ENCODE data around the gene PEBP1.
"Not testable (repeated sequence)": the region's sequence is repeated elsewhere in the genome, so short reads cannot be mapped to it uniquely, and the experiment has no call there.

PEBP1 gene

GRCh38 chr12:118135788-118136558 is at the start of gene PEBP1:
Gene PEBP1, plus strand, starts transcription at chr12:118136124. Its CDS starts 86 bp downstream, at chr12:118136210.
- DNase-seq (ENCODE audit: low read depth in 2 of 2): peak; percentile 73 to 75

DNA sequence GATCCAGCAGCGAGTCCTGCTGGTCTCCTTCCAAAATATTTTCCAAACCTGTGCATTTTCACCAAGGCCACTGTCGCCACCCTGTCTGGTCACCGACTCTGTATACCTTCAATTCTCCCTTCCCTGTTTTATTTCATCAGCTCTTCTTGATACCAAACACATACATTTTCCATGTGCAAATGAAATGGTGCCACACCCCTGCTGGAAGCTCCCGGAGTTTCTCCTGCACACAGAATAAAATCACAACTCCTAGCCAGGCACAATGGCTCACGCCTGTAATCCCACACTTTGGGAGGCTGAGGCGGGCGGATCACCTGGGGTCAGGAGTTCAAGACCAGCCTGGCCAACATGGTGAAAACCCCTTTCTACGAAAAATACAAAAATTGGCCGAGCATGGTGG is 46.1 kb upstream of the PEBP1 start:
- no peak for DNase-seq (ENCODE audit: low read depth in 2 of 2)

- no peak for DNase-seq (ENCODE audit: low read depth in 2 of 2)
These were observed 41.9 kb upstream of the PEBP1 start for GRCh38 chr12:118094039-118094438.

GRCh38 chr12:118098401-118098800 is 37.5 kb upstream of the PEBP1 start:
- no peak for DNase-seq (ENCODE audit: low read depth in 2 of 2)

GRCh38 chr12:118098911-118099671 is 36.8 kb upstream of the PEBP1 start:
- DNase-seq (ENCODE audit: low read depth in 2 of 2): no peak

DNA sequence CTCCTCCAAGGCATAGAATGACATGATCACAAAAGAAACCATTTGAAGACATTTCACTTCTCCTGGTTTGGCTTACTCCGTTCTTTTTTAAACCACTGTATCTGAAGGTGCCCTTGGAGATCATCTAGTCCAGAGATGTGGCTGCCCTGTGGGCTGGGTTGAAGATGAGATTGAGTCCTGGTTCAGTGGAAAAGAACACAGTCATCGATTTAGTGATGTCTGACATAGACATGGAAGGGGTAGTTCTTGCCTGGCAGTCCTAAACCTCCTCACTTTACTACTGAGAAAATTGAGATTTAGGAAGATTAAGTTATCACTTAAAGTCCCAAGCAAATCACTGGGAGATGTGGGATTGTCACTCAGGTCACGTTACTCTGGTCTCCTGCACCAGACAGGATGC is 34.9 kb upstream of the PEBP1 start:
- DNase-seq (ENCODE audit: low read depth in 2 of 2): no peak

GRCh38 chr12:118102070-118102469 is 33.9 kb upstream of the PEBP1 start:
- no peak for DNase-seq (ENCODE audit: low read depth in 2 of 2)

DNA sequence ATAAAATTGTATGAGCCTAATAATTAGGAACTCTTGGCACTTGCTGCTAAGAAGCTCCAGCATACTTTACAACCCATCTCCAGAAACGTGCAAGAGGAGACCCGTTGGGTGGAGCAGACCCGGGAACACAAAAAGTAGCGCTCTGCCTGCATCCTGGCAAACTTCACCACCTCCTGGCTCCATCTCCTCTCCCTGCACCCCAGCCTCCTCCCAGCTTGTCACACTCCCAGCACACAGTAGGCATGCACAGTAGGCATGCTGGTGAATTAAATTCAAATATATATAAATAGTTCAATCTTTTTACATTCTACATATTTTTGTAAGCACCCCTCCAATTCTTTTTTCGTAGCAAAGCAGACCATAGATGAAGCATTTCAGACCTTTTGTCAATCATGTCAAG is 33.3 kb upstream of the PEBP1 start:
- DNase-seq (ENCODE audit: low read depth in 2 of 2): no peak

DNA sequence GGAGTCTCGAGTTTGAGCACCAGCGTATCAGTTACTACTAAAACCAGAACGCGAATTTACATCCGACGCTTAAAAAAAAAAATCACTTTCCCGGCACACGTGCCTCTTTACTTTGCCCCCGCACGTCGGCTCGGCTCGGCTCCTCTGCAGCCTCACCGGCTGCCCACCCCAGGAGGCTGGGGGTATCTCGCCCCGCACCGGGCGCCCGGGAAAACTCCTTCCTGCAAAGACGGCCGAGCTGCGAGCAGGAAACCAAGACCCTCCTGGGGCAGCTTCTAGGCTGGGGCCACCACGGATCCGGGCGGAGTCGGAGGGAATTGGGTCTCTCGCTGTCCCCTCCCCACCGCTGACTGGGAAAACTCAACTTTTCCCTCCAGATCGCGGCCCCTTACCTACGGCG is 32.7 kb upstream of the PEBP1 start:
- no peak for DNase-seq (ENCODE audit: low read depth in 2 of 2)

DNA sequence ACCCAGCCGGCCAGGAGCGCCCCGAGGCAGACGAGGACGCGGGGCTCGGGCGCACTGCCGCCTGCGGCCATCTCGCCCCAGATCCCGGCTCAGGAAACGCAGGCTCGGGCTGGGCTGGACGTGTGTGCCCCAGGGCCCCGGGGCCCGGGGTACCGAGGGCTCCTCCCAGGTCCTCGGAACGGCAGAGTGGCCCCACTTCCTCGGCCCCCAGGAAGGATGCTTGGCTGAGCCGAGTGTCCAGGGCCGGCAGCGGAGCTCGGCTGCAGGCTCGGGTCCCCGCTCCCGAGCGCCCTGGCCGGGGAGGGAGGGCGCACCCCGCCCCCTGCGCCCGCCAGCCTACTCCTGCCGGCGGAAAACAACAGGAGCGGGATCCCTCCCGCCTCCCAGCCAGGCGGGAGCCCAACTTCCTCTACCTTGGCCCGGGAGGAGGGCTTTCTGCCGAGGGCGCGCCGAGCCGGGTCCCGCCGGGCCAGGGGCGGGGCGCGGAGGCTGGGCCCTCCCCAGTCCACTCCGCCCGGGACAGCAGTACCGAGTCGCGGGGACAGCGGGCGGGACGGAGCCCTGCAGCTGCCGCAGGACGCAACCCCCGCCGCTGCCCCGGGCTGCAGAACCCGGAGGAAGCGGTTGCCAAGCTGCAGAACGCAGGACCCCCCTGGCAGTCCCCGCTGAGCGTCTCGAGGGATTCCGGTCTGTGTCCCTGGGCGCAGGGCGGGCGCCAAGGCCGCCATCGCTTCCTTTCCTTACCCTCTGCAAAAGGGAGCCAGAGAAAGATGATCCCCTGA is 32.1 kb upstream of the PEBP1 start, which contains the start of gene VSIG10:
Gene VSIG10 (minus strand): TSS at position 411 of the 782 bp plus-strand sequence. CDS start 340 bp downstream, at position 71.
- DNase-seq (ENCODE audit: low read depth in 2 of 2): peak in 1 of 2 experiments; percentile 24

DNA sequence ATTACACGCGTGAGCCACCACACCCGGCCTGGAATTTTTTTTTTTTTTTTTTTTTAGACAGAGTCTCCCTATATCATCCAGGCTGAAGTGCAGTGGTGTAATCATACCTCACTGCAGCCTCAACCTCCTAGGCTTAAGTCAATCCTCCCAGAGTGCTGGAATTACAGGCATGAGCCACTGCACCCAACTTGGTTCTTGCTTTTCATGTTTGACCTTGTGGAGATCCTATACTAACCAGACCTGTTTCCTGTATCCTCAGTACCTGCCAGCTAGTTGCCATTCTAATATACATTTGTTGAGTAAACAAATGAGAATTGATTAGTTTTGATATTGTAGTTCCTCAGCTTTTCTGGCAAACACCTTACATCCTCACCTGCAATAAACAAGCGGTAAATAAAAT is 28.9 kb upstream of the PEBP1 start:
- DNase-seq (ENCODE audit: low read depth in 2 of 2): no peak

GRCh38 chr12:118107694-118108093 is 28.2 kb upstream of the PEBP1 start:
- DNase-seq (ENCODE audit: low read depth in 2 of 2): no peak

- no peak for DNase-seq (ENCODE audit: low read depth in 2 of 2)
These were observed 26.8 kb upstream of the PEBP1 start for GRCh38 chr12:118109088-118109487.

DNA sequence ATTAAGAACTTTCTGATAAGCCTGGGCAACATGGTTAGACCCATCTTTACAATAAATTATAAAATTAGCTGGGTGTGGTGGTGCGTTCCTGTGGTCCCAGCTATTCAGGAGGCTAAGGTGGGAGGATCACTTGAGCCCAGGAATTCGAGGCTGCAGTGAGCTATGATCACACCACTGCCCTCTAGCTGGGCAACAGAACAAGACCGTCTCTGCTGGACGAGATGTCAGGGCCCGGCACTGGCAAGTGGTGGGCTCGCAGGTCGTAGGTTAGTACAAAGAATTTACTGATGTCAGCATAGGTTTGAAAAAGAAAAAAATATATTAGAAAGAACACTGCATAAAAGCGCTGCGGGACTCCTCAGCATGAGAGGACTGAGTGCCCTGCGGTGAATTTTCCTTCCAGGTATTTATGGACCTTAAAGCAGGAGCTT is 16.5 kb upstream of the PEBP1 start:
- DNase-seq (ENCODE audit: low read depth in 2 of 2): no peak

- peak in 1 of 2 experiments; percentile 23 for DNase-seq (ENCODE audit: low read depth in 2 of 2)
These were observed 15.2 kb upstream of the PEBP1 start for GRCh38 chr12:118120579-118121363.

- no peak for DNase-seq (ENCODE audit: low read depth in 2 of 2)
These were observed 13.7 kb upstream of the PEBP1 start for GRCh38 chr12:118122264-118122663.

GRCh38 chr12:118124333-118124874 is 11.5 kb upstream of the PEBP1 start:
- no peak for DNase-seq (ENCODE audit: low read depth in 2 of 2)

DNA sequence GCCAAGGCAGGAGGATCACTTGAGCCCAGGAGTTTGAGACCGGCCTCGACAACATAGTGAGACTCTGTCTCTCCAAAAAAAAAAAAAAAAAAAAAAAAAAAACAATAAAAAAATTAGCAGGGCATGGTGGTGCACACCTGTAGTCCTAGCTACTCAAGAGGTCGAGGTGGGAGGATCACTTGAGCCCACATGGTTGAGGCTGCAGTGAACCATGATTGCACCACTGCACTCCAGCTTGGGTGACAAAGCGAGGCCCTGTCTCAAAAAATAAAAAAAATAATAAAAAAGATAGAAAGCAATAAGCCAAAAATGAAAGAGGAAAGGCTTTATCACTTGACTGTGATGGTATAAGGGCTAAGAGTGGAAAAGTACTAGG is 10.2 kb upstream of the PEBP1 start:
- no peak for DNase-seq (ENCODE audit: low read depth in 2 of 2)

DNA sequence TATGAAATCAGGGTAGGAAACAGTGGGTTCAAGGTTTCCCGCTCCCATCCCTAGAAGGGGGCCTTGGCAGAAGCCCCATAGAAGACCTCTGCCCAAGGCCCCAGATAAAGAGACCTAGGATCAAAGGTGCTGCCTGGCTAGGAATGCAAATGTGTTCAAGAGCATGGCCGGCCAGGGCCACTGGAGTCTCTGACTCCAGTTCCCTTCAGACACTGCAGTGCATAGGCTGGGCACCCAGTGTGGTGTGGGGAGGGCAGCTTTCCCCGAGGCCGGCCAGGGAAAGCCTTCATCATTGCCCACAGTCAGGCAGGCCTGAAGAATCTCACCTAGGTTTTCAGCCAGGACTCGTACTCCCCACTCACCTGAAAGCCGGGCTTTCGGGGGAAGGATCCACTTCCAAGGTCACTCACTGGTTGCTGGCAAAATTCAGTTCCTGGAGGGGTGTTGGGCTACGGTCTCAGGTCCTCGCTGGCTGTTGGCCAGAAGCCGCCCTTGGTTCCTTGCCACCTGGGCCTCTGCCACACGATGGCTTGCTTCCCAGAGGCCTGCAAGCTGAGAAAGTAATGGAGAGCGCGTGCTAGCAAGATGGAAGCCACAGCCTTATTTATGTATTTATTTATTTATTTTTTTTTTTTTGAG is 9.7 kb upstream of the PEBP1 start:
- no peak for DNase-seq (ENCODE audit: low read depth in 2 of 2)

GRCh38 chr12:118127867-118128266 is 8.1 kb upstream of the PEBP1 start:
- no peak for DNase-seq (ENCODE audit: low read depth in 2 of 2)

DNA sequence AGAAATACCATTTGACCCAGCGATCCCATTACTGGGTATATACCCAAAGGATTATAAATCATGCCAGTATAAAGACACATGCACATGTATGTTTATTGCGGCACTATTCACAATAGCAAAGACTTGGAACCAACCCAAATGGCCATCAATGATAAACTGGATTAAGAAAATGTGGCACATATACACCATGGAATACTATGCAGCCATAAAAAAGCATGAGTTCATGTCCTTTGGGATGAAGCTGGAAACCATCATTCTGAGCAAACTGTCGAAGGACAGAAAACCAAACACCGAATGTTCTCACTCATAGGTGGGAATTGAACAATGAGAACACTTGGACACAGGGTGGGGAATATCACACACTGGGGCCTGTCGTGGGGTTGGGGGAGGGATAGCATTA is 6.5 kb upstream of the PEBP1 start:
- DNase-seq (ENCODE audit: low read depth in 2 of 2): not testable (repeated sequence)
